Measurements from ENCODE around the gene FKBP9. TPM values are rescaled to one million over a fixed set of nuclear protein-coding genes. Genes with fewer than 3 reads are reported as not detected.
A peak's percentile ranks its signal among the peaks of the same experiment; 100 is the strongest.

Gene FKBP9
- polyA plus RNA-seq, 1 donor (not counting 4 experiments of a cell fraction or from before 2014, with no cell fraction given), result 92.2 TPM

GRCh38 chr7:33038639-33039038 is 81.4 kb downstream of the FKBP9 start:
- no peak for FAIRE-seq
- TF ChIP-seq EZH2 (IDR thresholded peaks at IDR 0.05; ENCODE audit: low read length), result no peak
- TF ChIP-seq CTCF (optimal IDR thresholded peaks at IDR 0.05 in 1 of 3, IDR thresholded peaks at IDR 0.05 in 1 of 3, conservative IDR thresholded peaks at IDR 0.05 in 1 of 3; ENCODE audit: extremely low read depth in 1 of 3, insufficient read depth in 2 of 3, low read length in 3 of 3), result no peak
- Histone ChIP-seq H3K27me3 (ENCODE audit: control insufficient read depth, extremely low read depth, insufficient read depth, low read length) (no peaks in the 10 kb centered on the region), H3K4me3 (ENCODE audit: control insufficient read depth in 2 of 3, extremely low read depth in 1 of 3, insufficient read depth in 2 of 3, low read depth in 1 of 3, low read length in 3 of 3) (no peak overlapping the region), H4K20me1 (ENCODE audit: control insufficient read depth, extremely low read depth, insufficient read depth, low read length) (no peaks in the 10 kb centered on the region), H3K27ac (ENCODE audit: control insufficient read depth, insufficient read depth, low read length) (no peak overlapping the region), H3K4me2 (ENCODE audit: control insufficient read depth, extremely low read depth, insufficient read depth, low read depth, low read length) (peak overlapping the region; percentile 72), H3K36me3 (ENCODE audit: control insufficient read depth in 2 of 2, extremely low read depth in 1 of 2, insufficient read depth in 2 of 2, low read length in 2 of 2) (no peaks in the 10 kb centered on the region), H3K9me3 (ENCODE audit: control insufficient read depth, low read depth, low read length) (no peaks in the 10 kb centered on the region), H3K79me2 (ENCODE audit: control insufficient read depth, insufficient read depth, low read length) (peaks cover 69% of the 10 kb centered on the region), H3K9me1 (ENCODE audit: control insufficient read depth, extremely low read depth, insufficient read depth, low read length) (no peaks in the 10 kb centered on the region), H2AFZ (ENCODE audit: control insufficient read depth, low read length) (no peak overlapping the region), H3K9ac (ENCODE audit: control insufficient read depth, extremely low read depth, insufficient read depth, low read length) (no peak overlapping the region), H3K4me1 (ENCODE audit: control insufficient read depth, extremely low read depth, insufficient read depth, low read length) (peaks cover 11% of the 10 kb centered on the region)
- no peak for DNase-seq (ENCODE audit: low read depth, low spot score)
- dilution Hi-C loops (cut with MboI; ENCODE audit: extremely low pct_ligation_motif_present, low sequenced_read_pairs), result no loop called here

GRCh38 chr7:33039257-33039902 is 82.1 kb downstream of the FKBP9 start:
- Histone ChIP-seq H3K4me3 (ENCODE audit: control insufficient read depth in 2 of 3, extremely low read depth in 1 of 3, insufficient read depth in 2 of 3, low read depth in 1 of 3, low read length in 3 of 3) (peak overlapping the region; percentile 13 to 83 (median 66)), H3K36me3 (ENCODE audit: control insufficient read depth in 2 of 2, extremely low read depth in 1 of 2, insufficient read depth in 2 of 2, low read length in 2 of 2) (no peaks in the 10 kb centered on the region), H3K9me1 (ENCODE audit: control insufficient read depth, extremely low read depth, insufficient read depth, low read length) (no peaks in the 10 kb centered on the region), H3K9me3 (ENCODE audit: control insufficient read depth, low read depth, low read length) (no peaks in the 10 kb centered on the region), H3K27ac (ENCODE audit: control insufficient read depth, insufficient read depth, low read length) (peak overlapping the region; percentile 58), H3K4me1 (ENCODE audit: control insufficient read depth, extremely low read depth, insufficient read depth, low read length) (peaks cover 12% of the 10 kb centered on the region), H3K79me2 (ENCODE audit: control insufficient read depth, insufficient read depth, low read length) (peaks cover 71% of the 10 kb centered on the region), H4K20me1 (ENCODE audit: control insufficient read depth, extremely low read depth, insufficient read depth, low read length) (no peaks in the 10 kb centered on the region), H3K4me2 (ENCODE audit: control insufficient read depth, extremely low read depth, insufficient read depth, low read depth, low read length) (peak overlapping the region; percentile 72), H2AFZ (ENCODE audit: control insufficient read depth, low read length) (no peak overlapping the region), H3K27me3 (ENCODE audit: control insufficient read depth, extremely low read depth, insufficient read depth, low read length) (no peaks in the 10 kb centered on the region), H3K9ac (ENCODE audit: control insufficient read depth, extremely low read depth, insufficient read depth, low read length) (peak overlapping the region; percentile 66)
- TF ChIP-seq EZH2 (IDR thresholded peaks at IDR 0.05; ENCODE audit: low read length), result no peak
- TF ChIP-seq CTCF (optimal IDR thresholded peaks at IDR 0.05 in 1 of 3, IDR thresholded peaks at IDR 0.05 in 1 of 3, conservative IDR thresholded peaks at IDR 0.05 in 1 of 3; ENCODE audit: extremely low read depth in 1 of 3, insufficient read depth in 2 of 3, low read length in 3 of 3), result no peak
- FAIRE-seq, result peak; percentile 5
- no peak for DNase-seq (ENCODE audit: low read depth, low spot score)
- dilution Hi-C loops (cut with MboI; ENCODE audit: extremely low pct_ligation_motif_present, low sequenced_read_pairs), result no loop called here

Measured in keratinocyte (primary cell).